Measurements from ENCODE around the gene SNCAIP.
"Not testable (repeated sequence)": the region's sequence is repeated elsewhere in the genome, so short reads cannot be mapped to it uniquely, and the experiment has no call there.

The SNCAIP gene

DNA sequence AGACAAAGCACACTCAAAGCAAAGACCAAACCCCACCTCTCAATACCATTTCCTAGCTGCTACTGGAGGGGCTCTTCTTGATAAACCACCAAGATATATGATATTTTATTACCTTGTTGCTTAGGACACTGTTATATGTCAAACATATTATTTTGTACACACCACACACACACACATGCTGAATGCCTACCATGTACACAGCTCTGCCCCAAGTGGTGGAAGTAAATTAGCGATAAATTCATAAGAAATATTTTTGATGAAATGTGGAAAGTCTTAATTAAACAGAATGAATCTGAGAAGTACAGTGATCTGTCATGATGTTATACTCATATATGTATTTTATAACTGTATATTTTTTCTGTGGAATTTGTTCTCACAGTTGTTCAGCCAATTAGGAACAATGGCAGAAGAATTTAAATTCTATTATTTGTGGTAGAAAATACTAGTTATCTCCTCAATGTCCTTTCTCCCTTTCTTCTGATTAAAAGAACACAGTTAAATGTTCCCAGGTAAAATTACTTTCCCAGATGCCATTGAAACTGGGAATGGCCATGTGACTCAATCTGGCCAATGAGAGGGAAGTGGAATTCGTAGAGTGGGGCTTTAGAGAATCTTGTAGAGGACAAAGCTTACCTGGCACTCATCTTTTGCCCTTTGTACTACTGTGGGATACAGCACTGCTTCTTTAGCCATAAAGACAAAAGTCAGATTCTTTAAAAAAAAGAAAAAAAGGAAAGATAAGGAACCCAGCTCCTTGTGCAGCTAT is 156.5 kb downstream of the SNCAIP start:
- no peak for DNase-seq (ENCODE audit: low read depth)

- DNase-seq (ENCODE audit: low read depth) = no peak
Measured at GRCh38 chr5:122469384-122469919, 157.4 kb downstream of the SNCAIP start.

DNA sequence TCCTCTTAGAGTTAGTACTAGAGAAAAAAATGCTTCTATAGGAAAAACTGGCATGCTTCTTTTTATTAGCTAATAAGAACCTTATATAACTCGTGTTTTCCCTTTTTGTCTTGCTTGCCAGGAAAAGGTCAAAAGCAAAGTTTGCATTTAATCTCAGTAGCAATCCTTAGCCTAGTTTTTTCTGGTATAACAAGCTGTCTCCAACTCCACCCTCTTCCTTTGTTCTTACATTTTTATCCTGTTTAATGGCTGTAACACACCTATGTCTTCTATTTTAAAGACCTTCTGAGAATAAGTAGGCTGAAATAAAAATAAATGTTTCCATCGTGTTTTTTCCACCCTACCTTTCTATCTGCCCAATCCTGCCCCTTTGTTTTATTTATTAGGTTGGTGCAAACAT is 158.3 kb downstream of the SNCAIP start:
- DNase-seq (ENCODE audit: low read depth) = no peak

DNA sequence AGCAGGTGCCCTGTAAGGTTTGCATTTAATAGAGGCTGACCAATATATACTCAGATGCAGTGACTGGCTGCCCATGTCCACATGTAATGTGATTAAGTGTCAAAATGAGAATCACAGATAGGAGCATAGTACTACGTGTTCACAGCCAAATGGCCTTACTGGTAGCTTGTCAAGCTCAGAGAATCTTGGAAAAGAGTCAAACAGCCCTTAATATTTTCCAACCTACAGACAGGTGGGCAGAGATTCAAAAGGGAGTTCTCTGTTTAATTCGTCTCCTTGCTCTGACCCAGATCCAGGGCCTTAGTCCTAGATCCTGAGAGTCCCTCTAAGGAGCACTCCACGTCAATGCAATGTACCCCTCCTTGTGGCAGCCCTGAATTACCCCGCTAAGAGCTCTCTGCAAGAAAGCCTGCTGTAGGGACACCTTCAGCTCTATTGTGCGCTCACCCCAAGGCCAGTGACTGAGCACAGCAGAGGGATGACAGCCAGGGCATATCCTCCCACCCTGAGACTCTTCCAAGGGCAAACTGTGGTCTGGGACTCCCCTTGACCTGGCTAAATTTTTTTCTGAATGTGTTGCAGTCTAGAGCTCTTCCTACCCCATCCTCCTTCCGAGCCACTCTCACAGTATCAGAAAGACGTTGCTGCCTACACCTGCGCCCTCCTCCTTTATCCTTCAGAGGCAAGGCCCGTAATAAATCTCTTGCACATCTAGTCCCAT is 159.2 kb downstream of the SNCAIP start:
- DNase-seq (ENCODE audit: low read depth) = no peak

DNA sequence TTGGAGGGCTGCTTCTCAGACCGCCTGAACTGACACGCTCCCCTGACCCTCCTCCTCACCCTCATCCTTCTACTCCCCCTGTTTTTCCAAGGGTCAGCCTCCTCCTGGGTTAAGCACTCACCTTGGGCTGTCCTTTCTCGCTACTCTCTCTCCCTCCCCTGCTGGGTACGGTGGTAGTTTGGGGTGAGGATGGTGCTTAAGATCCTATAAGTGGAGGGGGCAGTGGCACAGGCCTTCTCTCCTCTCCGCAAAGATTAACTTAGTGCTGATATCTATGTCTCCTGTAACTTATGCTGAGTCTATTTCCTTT is 159.7 kb downstream of the SNCAIP start:
- DNase-seq (ENCODE audit: low read depth) = no peak

DNA sequence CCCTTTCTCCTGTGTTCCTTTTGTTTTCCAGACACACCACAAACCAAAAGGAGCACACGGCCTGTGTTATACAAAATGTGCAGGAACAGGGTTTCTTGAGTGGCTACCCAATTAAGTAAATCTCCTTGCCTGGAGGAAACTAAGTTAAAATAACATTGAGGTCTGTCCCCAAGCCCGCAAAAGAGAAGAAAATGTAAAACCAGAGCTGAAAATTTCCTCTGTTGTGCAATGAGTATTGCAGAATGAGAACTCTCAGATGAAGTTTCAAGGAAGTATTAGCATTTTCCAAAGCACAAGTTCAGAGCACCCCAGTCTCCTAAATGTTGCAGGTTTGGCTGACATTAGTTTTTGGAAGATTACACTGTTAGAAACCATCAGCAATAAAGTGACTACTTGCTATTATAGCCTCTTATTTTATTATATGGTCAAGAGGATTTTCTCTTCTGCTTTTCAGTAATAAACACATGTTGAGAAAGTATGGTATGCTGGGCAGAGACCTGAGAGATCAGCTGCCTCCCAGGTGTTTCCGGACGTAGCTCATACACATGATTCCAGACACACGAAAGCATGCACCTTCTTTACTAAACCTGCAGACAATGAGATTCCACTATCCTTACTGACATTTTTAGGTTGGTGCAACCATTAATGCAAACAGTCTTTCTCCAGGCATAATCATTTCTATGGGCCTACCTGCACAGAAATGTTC is 161.3 kb downstream of the SNCAIP start:
- DNase-seq (ENCODE audit: low read depth) = no peak

DNA sequence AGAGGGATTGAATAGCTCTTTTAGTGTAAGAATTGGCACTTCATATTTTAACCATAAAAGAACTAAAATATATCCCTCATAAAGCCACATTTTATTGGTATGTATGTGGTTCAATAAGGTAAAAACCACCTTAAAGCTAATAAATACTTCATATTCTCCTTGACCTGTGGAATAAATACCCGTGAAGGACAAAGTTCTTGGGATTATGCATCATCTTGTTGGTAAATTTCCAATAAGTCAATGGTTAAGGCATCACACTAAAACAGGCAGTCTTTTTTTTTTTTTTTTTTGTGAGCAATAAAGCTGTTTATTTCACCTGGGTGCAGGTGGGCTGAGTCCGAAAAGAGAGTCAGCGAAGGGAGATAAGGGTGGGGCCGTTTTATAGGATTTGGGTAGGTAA is 161.9 kb downstream of the SNCAIP start:
- DNase-seq (ENCODE audit: low read depth) = no peak

DNA sequence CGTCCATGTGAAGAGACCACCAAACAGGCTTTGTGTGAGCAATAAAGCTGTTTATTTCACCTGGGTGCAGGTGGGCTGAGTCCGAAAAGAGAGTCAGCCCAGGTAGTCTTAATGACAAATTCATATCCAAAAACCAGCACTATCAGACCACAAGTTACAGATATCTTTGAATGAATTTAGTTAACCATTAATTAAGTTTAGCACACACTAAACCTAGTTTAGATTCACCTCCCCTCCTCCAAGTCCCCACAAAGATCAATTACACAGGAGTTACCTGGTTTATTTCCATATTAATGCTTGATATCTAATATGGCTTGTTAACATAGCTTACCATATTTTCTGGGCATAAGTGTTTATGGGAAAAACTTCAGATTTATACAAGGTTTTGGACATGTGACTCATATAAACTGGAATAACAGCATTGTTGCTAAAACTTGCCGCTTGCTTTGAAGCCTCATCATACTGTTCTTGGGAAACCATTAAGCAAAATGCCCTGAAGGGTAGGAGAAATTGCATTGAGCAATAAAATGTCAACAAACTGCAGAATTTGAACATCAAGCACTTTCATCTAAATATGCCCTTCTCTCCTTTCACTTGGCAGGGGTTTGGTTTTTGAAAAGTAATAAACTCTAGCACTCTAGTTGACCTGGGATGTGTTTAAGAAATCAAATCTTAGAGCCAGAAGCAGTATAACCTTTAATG is 166.9 kb downstream of the SNCAIP start:
- no peak for DNase-seq (ENCODE audit: low read depth)

DNA sequence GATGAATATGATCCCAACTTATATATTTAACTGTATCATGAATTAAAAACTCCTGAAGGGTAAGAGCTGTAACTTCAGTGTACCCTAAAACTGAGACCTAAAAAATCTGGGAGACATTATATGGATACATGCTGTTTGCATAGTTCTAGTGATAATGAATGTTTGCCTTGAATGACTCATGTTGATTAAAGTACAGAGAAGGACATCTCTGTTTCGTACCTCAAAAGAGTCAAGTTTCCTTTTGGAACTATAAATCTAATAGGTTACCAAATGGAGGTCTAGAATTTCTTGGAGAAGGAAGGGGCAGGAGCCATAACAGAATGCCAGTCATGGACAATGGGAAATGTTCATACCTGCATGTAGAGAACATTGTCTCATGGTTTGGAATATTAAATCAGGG is 168.1 kb downstream of the SNCAIP start:
- no peak for DNase-seq (ENCODE audit: low read depth)

DNA sequence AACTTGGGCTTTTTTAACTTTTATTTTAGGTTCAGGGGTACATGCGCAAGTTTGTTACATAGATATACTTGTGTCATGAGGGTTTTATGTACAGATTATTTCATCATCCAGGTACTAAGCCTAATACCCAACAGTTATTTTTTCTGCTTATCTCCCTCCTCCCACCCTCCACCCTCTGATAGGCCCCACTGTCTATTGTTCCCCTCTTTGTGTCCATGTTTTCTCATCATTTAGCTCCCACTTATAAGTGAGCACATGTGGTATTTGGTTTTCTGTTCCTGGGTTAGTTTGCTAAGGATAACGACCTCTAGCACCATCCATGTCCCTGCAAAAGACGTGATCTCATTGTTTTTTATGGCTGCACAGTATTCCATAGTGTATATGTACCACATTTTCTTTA is 172.1 kb downstream of the SNCAIP start:
- no peak for DNase-seq (ENCODE audit: low read depth)

- no peak for DNase-seq (ENCODE audit: low read depth)
Measured at GRCh38 chr5:122485226-122485625, 173.2 kb downstream of the SNCAIP start.

GRCh38 chr5:122486616-122487015 is 174.6 kb downstream of the SNCAIP start:
- DNase-seq (ENCODE audit: low read depth) = not testable (repeated sequence)

DNA sequence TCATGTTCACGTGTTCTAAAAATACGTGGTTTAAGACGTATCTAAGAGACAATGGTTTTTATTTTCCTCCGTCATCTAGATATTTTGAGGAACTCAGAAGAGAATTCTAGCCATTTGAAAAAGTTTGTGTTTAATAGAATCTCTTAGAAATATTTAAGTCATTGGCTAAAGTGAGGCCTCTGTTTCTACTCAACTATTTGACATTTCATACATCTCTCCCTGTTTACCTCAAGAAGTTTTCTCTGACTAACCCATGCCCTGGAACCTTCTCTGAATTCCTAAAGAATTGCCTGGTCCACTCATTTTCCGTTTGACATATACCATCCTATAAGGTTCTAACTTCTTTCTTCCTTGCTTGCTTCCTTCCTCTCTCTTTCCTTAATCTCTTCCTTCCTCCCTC is 178.7 kb downstream of the SNCAIP start:
- no peak for DNase-seq (ENCODE audit: low read depth)

- no peak for DNase-seq (ENCODE audit: low read depth)
Measured at GRCh38 chr5:122492675-122493074, 180.6 kb downstream of the SNCAIP start.

- no peak for DNase-seq (ENCODE audit: low read depth)
Measured at GRCh38 chr5:122493091-122494021, 181.3 kb downstream of the SNCAIP start.

DNA sequence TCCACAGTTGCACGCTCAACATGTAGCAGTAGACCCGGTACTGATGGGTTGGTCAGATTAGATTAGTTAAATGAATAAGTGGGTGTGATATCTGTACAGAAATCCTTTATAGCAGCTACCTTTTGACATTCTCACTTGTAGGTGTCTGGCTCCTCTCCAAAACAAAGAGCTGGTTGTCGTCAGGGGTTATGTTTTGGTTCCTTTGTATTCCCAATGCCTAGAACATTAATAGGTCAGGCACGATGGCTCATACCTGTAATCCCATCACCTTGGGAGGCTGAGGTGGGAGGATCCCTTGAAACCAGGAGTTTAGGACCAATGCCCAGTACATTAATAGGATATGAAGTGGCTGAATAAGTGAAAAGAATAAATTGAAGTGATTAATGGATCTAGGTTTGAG is 182.1 kb downstream of the SNCAIP start:
- no peak for DNase-seq (ENCODE audit: low read depth)

- no peak for DNase-seq (ENCODE audit: low read depth)
Measured at GRCh38 chr5:122498163-122498562, 186.1 kb downstream of the SNCAIP start.

- no peak for DNase-seq (ENCODE audit: low read depth)
Measured at GRCh38 chr5:122499585-122499984, 187.5 kb downstream of the SNCAIP start.

DNA sequence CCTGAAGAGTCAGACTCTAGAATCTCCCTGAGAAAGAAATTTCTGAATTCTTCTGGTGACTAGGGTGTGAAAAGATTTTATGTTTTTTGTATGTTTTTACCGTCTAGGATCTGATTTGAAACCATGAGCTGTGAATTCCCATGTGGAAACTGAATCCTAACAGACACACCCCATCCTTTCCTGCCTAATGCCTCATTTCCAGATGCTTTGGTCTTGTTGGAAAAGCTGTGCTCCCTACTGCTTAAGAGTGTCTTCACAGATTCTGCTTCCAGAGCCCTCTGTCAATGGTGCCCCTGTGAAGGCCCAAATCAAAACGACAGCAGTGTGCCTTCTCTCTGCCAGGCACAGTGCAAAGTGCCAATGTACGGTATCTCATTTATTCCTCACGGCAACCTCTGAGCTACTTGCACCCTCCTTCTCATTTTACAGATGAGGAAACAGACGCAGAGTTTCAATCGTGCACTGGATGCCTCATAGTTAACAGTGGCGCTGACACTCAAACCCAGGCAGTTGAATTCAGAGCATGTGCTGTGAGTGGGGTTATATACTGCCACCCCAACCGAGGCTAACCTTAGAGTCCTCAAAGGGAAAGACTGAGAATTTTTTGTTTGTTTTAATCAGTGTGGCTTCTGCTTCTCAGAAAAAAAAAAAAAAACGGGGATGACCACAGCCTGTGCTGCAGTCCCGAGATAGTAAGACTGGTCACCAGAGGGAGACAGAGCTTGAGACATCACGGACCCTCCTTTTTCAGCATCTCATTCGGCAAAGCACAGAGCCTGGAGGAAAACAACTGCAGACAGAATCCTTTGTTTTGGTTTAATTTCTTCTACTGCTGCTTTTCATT is 188.4 kb downstream of the SNCAIP start:
- no peak for DNase-seq (ENCODE audit: low read depth)

DNA sequence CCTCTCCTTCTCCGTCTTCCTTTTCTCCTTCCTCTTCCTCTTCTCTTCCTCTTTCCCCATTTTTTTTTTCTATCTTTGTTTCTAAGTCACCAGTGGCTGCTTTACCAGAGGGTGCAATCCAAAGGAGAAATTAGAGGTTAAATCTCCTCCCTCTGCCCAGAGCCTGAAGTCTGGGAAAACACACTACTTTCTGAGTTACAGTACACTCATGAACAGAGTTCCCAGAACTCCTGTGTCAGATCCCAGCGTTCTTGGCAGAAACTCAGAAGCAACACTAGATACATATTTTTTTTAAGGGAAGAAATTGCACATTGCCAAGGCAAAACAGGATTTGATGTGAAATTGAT is 189.0 kb downstream of the SNCAIP start:
- DNase-seq (ENCODE audit: low read depth) = no peak
